Gastroesophageal sphincter (tissue), 3 donors: ENCODE data around the gene PACRG.

Source experiments
- EP300 ChIP-seq: sonication (generic); formaldehyde crosslinking; IDR thresholded peaks from one replicate; pipeline ENCODE4 v1.6.1; 2017; ENCODE audit warnings: antibody characterized with exemption, mild to moderate bottlenecking
- POLR2A ChIP-seq, 2 donors: fragments of 450-650 bp; IDR thresholded peaks; one replicate each; pipeline ENCODE4 v1.6.1; 2017; ENCODE audit warnings: antibody characterized with exemption in 2 of 2, mild to moderate bottlenecking in 2 of 2, moderate library complexity in 1 of 2
- POLR2AphosphoS5 ChIP-seq: sonication (generic); formaldehyde crosslinking; IDR thresholded peaks from one replicate; pipeline ENCODE4 v1.6.1; 2017; ENCODE audit warnings: antibody characterized with exemption
- TF ChIP-seq, protein P1 (sequence below), 4 experiments: fragments of 200-600 bp in 2 of 4; fragments of 450-650 bp in 2 of 4; sonication (generic) in 1 of 4; IDR thresholded peaks; one replicate each; pipeline ENCODE4 v1.5.1; 2017 to 2019; ENCODE audit warnings: antibody characterized with exemption in 4 of 4, mild to moderate bottlenecking in 2 of 4, moderate library complexity in 2 of 4

DNA sequence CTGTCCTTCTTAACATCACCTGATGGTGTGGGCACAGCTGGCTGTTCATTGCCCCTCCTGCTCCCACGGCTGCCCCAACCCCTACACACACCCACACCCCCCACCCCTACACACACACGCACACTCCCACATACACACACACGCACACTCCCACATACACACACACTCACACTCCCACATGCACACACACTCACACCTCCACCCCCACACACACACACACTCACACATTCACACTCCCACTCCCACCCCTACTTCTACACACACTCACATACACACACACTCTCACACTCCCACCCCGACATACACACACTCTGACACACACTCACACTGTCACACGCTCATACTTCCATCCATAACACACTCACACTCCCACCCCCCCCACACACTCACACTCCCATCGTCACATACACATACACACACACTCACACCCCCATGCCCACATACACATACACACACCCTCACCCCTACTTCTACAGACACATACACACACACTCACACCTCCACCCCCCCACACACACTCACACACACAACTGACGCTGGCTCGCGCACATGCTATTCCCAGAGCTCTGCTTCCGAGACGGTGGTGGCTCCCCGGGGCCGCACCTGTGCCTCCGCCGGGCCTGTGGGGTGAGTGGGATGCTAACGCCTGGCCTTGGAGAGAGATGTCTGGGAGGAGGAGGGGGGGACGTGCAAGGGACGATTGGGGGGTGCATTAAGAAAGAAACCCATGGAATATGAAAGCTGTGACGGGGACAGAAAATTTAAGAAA lies 512.0 kb downstream of the PACRG start:
- TF ChIP-seq, protein P1, sequence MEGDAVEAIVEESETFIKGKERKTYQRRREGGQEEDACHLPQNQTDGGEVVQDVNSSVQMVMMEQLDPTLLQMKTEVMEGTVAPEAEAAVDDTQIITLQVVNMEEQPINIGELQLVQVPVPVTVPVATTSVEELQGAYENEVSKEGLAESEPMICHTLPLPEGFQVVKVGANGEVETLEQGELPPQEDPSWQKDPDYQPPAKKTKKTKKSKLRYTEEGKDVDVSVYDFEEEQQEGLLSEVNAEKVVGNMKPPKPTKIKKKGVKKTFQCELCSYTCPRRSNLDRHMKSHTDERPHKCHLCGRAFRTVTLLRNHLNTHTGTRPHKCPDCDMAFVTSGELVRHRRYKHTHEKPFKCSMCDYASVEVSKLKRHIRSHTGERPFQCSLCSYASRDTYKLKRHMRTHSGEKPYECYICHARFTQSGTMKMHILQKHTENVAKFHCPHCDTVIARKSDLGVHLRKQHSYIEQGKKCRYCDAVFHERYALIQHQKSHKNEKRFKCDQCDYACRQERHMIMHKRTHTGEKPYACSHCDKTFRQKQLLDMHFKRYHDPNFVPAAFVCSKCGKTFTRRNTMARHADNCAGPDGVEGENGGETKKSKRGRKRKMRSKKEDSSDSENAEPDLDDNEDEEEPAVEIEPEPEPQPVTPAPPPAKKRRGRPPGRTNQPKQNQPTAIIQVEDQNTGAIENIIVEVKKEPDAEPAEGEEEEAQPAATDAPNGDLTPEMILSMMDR (IDR thresholded peaks at IDR 0.05), result no peak
- TF ChIP-seq POLR2AphosphoS5 (no peak), EP300 (no peak), POLR2A (IDR thresholded peaks at IDR 0.05) (no peak)
